ENCODE measurements around the gene CEP162.
"Not testable (repeated sequence)": the region's sequence is repeated elsewhere in the genome, so short reads cannot be mapped to it uniquely, and the experiment has no call there.

The CEP162 gene

GRCh38 chr6:84227434-84228197 lies at the start of gene CEP162:
TSS of gene CEP162 (minus strand) at chr6:84227643. CDS start at chr6:84226393, 1,250 bp downstream.
- DNase-seq (ENCODE audit: low read depth): peak; percentile 78

DNA sequence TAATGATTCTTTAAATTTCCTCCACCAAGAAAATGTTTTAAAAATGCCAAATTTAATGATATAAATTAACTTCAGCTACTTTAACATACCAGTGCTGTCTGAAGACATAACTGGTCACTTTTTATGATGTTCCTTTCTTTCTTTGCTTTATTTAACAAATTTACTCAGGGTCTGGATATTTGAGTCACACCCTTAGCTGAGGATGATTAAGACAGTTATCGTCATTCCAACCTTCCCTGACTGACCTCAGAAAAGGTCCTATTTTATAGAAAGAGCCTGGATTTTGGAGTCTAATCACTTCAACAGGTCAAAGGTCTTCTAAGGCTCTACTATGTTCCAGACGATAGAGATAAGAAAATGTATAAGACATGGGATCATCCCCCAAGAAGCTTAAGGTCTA lies 47.4 kb upstream of the CEP162 start:
- DNase-seq (ENCODE audit: low read depth): no peak

DNA sequence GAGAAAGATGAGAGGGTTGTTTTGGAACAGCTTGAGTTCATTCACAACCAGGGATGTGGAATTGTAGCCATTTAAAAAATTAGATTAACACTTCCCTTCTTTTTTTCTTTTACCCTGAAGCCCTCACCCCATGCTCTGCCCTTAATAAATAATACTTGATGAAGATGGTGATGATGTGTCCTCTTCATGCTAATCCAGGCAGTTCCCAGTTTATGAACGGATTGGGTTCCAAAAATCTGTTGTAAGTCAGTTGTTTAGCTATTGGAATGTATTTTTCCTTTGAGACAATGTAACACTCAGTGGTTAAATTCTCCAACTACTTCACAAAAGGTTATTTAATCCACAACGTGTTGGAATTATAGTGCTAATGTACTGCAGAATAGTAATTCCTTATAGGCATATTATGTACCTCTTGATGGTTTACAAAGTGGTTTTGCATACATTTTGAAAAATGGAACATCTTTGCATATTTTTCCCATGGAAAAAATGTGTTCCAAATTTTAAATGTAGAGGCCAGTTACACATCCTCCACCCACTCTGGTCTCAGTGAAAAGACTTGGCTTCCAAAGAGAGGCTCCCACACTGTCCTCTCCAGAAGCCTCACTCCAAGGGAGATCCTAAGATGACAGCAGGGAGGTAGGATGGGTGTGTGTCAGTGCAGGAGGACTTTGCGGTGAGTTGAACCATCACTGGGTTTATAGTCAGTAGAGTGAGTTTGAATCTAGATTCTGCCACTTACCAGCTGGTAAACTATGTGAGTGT lies 45.8 kb upstream of the CEP162 start:
- DNase-seq (ENCODE audit: low read depth): no peak

DNA sequence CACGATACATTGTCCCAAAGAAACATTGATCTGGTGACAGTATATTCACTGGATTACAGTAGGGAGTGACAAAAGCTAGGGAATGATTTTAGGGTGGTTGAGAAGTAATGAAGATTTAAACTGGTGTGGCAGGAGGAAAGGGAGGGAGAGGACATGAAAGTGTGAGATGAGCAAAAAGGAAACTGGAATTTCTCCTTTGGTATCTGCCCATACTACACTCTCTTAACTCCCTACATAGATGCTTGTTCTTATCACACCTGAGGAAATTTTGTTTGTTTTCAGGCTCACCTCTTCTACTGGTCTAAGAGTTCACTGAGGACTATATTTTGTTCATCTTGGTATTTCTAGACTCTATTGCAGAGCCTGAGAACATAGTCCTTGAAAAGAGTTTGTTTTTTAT lies 44.9 kb upstream of the CEP162 start:
- DNase-seq (ENCODE audit: low read depth): no peak

DNA sequence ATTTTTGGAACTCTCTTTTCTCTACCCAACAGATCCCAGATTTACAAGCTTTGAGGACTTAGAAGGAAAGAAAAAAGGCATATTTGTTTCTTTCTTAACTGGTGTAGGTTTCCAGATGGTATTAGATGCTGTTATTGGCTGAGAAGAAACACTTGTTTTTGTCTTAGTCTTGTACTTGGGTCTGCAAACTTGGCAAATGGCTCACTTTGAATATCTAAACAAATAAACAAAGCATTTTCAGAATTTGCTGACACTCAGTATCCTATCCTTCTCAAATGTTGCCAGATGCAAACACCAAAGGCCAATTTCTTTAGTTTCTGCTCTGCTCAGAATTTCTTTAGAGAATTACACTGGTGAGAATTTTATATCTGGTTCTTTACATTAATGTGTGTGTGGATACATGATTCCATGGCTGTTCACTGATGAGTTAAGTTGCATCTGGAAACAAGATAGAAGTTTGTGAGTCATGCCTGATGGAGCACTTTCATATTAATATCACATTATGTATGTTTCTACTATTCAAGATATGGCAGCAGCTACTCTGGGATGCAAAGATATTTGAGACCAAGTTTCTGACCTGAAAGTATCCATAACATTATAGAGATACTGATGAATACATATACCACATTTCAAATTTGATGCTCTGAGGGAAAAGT lies 43.7 kb upstream of the CEP162 start:
- no peak for DNase-seq (ENCODE audit: low read depth)

- DNase-seq (ENCODE audit: low read depth): no peak
Measured at GRCh38 chr6:84269947-84270733, 42.7 kb upstream of the CEP162 start.

DNA sequence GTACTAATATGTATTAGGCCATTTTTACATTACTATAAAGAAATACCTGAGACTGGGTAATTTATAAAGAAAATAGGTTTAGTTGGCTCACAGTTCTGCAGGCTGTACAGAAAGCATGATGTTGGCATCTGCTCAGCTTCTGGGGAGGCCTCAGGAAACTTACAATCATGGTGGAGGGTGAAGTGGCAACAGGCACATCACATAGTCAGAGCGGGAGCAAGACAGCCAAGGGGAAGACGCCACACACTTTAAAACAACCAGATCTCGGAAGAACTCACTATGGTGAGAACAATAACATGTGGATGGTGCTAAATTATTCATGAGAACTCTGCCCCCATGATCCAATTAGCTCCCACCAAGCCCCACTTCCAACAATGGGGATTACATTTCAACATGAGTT lies 41.3 kb upstream of the CEP162 start:
- no peak for DNase-seq (ENCODE audit: low read depth)

DNA sequence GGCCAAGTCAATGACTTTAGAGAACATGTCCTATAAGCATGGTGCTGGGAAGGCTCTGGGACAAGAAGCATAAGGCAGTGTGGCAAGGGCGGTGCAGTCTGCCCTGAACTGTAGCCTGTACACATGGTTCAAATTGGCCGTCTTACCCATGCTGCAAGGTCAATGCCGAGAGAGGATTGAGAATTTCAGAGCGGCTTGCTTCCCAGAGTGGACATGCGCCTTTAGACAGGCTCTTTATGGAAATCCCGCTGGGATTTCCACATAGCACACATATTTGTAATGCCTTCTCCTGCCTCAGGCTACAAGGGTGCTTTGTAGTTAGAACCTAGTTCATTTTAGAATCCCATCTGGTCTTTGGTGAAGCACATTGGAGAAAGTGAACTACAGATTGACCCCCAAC lies 36.1 kb upstream of the CEP162 start:
- DNase-seq (ENCODE audit: low read depth): no peak

DNA sequence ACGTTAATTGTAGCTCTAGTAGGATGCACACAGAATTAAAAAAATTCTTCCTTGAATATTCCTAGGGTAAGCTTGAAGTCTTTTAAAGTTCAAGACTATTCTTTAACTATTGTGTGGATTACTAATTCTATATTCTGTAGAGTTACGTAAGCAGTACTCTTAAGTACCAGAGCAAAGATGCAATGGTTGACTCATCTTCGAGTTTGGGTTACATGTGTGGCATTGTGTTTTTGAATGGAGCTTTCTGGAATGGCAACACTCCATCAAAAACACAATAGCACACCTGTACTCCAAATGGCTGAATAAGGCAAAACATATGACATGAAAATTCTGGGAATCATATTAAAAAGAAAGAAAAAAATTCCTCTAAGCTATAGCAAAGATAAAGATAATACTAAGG lies 33.5 kb upstream of the CEP162 start:
- DNase-seq (ENCODE audit: low read depth): no peak

DNA sequence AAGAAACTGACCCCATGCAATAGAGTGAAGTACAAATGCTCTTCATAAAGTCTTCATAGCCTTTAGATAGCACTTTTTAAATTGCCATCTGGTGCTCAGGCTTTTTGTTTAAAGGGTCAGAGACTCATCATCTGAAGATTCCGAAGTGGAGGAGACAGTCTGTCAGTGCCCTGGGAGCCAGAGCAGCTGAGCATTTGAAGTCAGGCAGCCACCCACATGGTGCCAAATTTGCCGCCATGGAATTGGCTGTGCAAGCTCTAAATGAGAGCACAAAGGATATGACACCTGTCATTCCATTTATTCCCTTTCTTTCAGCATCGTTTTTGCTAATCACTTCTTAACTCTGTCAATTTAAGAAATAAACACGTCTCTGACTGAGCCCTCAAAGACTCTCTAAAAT lies 32.8 kb upstream of the CEP162 start:
- no peak for DNase-seq (ENCODE audit: low read depth)

DNA sequence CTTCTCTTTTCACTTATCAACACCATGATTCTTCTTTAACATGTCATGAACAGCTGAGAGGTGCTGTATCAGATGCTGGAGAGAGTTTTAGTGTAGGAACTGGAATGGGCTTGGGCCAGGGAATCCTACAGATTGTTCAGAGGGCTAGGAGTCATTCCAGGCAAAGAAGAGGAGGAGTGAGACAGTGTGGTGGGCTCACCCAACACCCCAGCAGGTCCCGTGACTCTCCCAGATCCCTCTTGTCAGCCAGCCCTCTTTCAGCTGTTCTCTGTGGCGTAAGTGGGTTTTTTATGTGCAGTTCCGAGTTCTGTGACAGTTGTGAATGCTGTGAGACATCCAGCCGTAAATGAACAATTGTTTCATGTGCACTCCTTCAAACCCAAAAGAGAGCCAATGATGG lies 31.4 kb upstream of the CEP162 start:
- DNase-seq (ENCODE audit: low read depth): no peak

DNA sequence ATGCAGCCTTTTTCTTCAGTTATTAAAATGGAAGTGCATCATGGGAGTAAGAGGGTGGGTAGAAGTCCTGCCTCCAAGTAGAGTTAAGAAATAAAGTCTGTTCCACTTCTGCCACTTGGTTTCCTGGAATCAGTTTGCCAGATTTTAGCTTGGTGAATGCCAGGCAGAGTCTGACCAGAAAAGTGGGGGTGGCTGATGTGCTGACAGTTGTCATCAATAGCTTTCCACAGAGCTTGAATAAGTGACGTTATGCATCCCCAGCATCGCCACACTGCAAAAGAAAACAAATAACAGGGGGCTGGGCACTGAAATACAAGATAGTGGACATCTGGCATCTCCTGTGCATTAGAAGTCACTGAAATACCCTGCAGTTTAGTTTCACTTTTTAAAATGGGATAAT lies 30.8 kb upstream of the CEP162 start:
- DNase-seq (ENCODE audit: low read depth): no peak

GRCh38 chr6:84255641-84256040 lies 28.2 kb upstream of the CEP162 start:
- DNase-seq (ENCODE audit: low read depth): no peak

DNA sequence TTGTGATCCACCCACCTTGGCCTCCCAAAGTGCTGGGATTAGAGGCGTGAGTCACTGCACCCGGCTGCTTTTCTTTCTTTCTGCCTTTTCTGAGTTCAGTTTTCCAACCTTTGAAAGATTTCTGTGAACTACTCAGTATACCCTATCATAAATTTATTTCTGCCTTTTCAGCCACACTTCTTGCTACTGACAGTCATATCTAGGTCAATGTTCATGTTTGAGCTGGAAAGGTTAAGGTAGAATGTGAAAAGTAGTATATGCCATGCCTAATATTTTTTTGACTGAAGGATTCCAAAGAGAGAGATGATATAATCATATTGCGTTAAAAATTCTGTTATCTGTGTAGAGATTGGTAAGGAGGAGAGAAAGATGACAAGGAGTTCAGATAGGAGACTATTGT lies 25.9 kb upstream of the CEP162 start:
- no peak for DNase-seq (ENCODE audit: low read depth)

DNA sequence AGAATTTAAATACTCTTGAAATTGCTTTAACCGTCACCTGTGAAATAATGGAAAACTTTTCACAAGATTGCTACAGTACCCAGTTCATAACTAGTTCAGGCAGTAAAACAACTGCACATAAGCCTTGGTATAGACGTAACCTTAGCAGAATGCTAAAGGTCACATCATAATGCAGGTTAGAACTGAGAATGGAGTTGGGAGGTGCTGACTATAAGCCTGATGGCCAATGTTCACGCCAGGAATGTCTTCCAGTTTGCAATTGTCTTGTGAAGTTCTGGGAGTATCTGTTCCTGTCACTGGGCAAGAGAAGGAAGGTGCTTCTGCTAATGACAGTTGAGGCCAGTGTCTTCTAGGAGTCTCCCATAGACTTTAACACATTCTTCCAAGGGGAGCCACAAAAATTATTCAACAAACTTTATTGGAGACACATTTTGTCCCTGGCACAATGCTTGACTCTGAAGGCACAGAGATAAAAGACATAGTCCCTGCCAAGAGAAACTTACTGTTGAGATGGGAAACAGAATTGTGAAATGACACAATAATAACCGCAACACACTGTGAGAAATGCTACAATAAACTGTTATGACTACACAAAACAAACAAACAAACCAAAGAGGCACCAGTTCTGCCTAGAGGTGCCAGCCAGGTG lies 24.6 kb upstream of the CEP162 start:
- no peak for DNase-seq (ENCODE audit: low read depth)

GRCh38 chr6:84249724-84250123 lies 22.3 kb upstream of the CEP162 start:
- no peak for DNase-seq (ENCODE audit: low read depth)

DNA sequence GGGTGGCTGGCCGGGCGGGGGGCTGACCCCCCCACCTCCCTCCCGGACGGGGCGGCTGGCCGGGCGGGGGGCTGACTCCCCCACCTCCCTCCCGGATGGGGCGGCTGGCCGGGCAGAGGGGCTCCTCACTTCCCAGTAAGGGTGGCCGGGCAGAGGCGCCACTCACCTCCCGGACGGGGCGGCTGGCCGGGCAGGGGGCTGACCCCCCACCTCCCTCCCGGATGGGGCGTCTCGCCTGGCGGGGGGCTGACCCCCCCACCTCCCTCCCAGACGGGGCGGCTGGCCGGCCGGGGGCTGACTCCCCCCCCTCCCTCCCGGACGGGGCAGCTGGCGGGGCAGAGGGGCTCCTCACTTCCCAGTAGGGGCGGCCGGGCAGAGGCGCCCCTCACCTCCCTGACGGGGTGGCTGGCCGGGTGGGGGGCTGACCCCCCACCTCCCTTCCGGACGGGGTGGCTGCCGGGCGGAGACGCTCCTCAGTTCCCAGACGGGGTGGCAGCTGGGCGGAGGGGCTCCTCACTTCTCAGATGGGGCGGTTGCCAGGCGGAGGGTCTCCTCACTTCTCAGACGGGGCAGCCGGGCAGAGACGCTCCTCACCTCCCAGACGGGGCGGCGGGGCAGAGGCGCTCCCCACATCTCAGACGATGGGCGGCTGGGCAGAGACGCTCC lies 17.1 kb upstream of the CEP162 start:
- not testable (repeated sequence) for DNase-seq (ENCODE audit: low read depth)

DNA sequence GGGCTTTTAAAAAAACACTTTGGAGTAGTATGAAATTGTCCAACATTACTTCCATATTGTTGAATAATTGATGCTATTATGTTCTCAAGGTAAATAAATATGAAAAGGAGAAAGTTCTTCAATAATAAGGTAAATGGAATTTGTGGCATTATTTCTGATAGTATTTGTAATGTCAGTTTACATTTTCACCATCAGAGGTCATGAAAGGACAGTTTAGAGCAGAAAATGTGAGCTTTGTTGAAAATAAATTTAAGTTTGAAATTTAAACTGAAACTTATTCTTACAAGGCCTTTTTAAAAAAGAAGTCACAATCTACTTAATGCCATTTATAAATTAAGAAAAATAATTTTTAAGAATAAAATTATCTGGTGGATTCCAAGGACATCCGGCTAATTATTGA lies 15.8 kb upstream of the CEP162 start:
- no peak for DNase-seq (ENCODE audit: low read depth)

DNA sequence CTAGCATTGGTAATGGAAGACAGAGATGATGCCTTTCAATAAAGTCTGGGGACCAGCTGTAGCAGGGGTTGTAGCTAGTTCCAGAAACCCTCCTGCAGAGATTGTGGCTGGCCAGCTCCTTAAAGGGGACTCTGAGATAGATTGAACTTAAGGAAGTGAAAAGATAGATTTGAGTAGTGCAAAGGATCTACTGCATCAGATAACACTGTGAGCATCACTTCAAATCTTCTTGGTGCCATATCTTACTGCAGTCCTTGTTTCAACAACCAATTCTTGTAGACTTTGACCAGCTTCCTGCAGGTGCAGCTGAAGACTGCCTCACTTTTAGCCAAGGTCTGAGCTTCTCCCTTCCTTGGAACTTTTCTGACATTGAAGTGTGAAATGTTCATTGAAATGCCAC lies 14.8 kb upstream of the CEP162 start:
- no peak for DNase-seq (ENCODE audit: low read depth)

DNA sequence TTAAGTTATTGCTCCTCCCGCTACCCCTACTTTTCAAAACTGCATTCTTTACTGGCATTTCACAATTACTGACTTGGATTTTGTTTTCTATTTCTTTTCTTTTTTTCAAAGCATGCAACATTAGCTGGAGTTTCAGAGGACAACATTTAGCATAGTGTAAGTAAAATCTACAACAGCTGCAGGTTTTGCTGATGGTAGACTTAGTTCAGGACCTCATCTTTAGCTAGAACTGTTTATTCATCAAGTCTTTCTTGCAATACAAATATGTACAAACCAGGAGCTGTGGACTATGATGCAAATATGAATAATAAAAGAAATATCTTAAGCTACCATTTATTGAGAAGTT lies 728 bp upstream of the CEP162 start:
- no peak for DNase-seq (ENCODE audit: low read depth)

DNA sequence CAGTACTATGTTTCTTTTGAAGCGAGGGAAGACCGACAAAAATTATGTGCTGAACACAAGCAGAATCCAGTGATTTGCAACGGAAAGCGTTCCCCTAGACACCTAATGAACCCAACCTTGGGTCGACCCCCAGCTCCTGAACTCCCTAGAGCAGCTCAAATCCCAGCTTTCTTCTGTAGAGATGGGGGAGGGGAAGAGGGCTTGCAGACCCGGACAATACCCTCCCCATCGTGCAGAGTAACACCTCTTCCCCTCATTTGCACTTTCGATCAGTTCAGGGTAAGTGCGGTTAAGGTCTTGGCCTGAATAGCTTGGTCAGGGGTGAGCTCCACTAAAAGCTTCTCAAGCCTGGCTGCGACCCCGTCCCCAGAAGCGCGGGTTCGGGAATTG lies 404 bp downstream of the CEP162 start:
- no peak for DNase-seq (ENCODE audit: low read depth)
